Measurements from ENCODE around the gene MPEG1.

Gene MPEG1

GRCh38 chr11:59226396-59226795, 13.7 kb upstream of the MPEG1 start:
- WGBS, 2 donors (ENCODE audit: extremely low coverage in 2 of 2, insufficient read length in 2 of 2, insufficient replicate concordance in 1 of 2): no CpG with 5 or more reads among the region's 2 CpGs
- no peak overlapping the region for H3K23ac ChIP-seq (ENCODE audit: low read depth, low read length, poor library complexity)

GRCh38 chr11:59225017-59225416, 12.3 kb upstream of the MPEG1 start:
- no peak overlapping the region for H4K8ac ChIP-seq (ENCODE audit: low read depth, low read length)
- no peak overlapping the region for H3K4me2 ChIP-seq (ENCODE audit: insufficient read depth, low read length, poor library complexity, severe bottlenecking)
- no peak overlapping the region for H2BK15ac ChIP-seq (ENCODE audit: low read length)
- H3K36me3 ChIP-seq (replicated peaks in 1 of 2; ENCODE audit: control insufficient read depth in 2 of 2, insufficient read depth in 2 of 2, low read length in 2 of 2): no peaks in the 10 kb centered on the region
- no peak overlapping the region for H3K18ac ChIP-seq (ENCODE audit: low read length)
- no peak overlapping the region for H2BK5ac ChIP-seq (ENCODE audit: low read length)
- no peak overlapping the region for H4K91ac ChIP-seq (ENCODE audit: low read depth, low read length, poor library complexity)
- H2BK12ac ChIP-seq (ENCODE audit: low read length): no peak overlapping the region
- H3K9me3 ChIP-seq (replicated peaks in 1 of 2; ENCODE audit: control insufficient read depth in 2 of 2, insufficient read depth in 1 of 2, low read depth in 1 of 2, low read length in 2 of 2): no peaks in the 10 kb centered on the region
- no peaks in the 10 kb centered on the region for H3K79me1 ChIP-seq (ENCODE audit: low read depth, low read length)
- no peak overlapping the region for H3K9ac ChIP-seq (ENCODE audit: low read depth, low read length, poor library complexity)
- no peak overlapping the region for H3K4me3 ChIP-seq (ENCODE audit: low read length in 2 of 2)
- no peak overlapping the region for H3K14ac ChIP-seq (ENCODE audit: low read length)
- H2BK120ac ChIP-seq (ENCODE audit: low read depth, low read length): no peak overlapping the region
- H2AK5ac ChIP-seq (ENCODE audit: low read depth, low read length): no peak overlapping the region
- no peak overlapping the region for H3K27ac ChIP-seq (replicated peaks; ENCODE audit: low read length)
- peaks cover 0 to 26% (median 0%) of the 10 kb centered on the region in 3 experiments for H3K27me3 ChIP-seq (ENCODE audit: control insufficient read depth in 3 of 3, insufficient read depth in 3 of 3, low read depth in 1 of 3, low read length in 3 of 3)
- H3K4me1 ChIP-seq (ENCODE audit: control insufficient read depth in 2 of 2, insufficient read depth in 1 of 2, low read depth in 1 of 2, low read length in 2 of 2): no peaks in the 10 kb centered on the region
- H3K23ac ChIP-seq (ENCODE audit: low read depth, low read length, poor library complexity): no peak overlapping the region
- WGBS, 2 donors (ENCODE audit: extremely low coverage in 2 of 2, insufficient read length in 2 of 2, insufficient replicate concordance in 1 of 2): no CpG with 5 or more reads among the region's 1 CpG
- no peak overlapping the region for H2AFZ ChIP-seq (ENCODE audit: low read length)
- H3K4ac ChIP-seq (ENCODE audit: low read length): no peak overlapping the region
- no peak for DNase-seq (ENCODE audit: low spot score)

More at GRCh38 chr11:59226396-59226795, 13.7 kb upstream of the MPEG1 start:
- H3K4me2 ChIP-seq (ENCODE audit: insufficient read depth, low read length, poor library complexity, severe bottlenecking): no peak overlapping the region
- no peak overlapping the region for H4K8ac ChIP-seq (ENCODE audit: low read depth, low read length)
- H2AK5ac ChIP-seq (ENCODE audit: low read depth, low read length): no peak overlapping the region
- no peak overlapping the region for H2BK15ac ChIP-seq (ENCODE audit: low read length)
- H2BK12ac ChIP-seq (ENCODE audit: low read length): no peak overlapping the region
- no peak overlapping the region for H3K4me3 ChIP-seq (ENCODE audit: low read length in 2 of 2)
- H3K4me1 ChIP-seq (ENCODE audit: control insufficient read depth in 2 of 2, insufficient read depth in 1 of 2, low read depth in 1 of 2, low read length in 2 of 2): no peaks in the 10 kb centered on the region
- peaks cover 0 to 21% (median 0%) of the 10 kb centered on the region in 3 experiments for H3K27me3 ChIP-seq (ENCODE audit: control insufficient read depth in 3 of 3, insufficient read depth in 3 of 3, low read depth in 1 of 3, low read length in 3 of 3)
- H3K36me3 ChIP-seq (replicated peaks in 1 of 2; ENCODE audit: control insufficient read depth in 2 of 2, insufficient read depth in 2 of 2, low read length in 2 of 2): no peaks in the 10 kb centered on the region
- no peaks in the 10 kb centered on the region for H3K79me1 ChIP-seq (ENCODE audit: low read depth, low read length)
- no peak for DNase-seq (ENCODE audit: low spot score)
- H3K18ac ChIP-seq (ENCODE audit: low read length): no peak overlapping the region
- no peak overlapping the region for H3K9ac ChIP-seq (ENCODE audit: low read depth, low read length, poor library complexity)
- H3K9me3 ChIP-seq (replicated peaks in 1 of 2; ENCODE audit: control insufficient read depth in 2 of 2, insufficient read depth in 1 of 2, low read depth in 1 of 2, low read length in 2 of 2): no peaks in the 10 kb centered on the region
- H4K91ac ChIP-seq (ENCODE audit: low read depth, low read length, poor library complexity): no peak overlapping the region
- H3K14ac ChIP-seq (ENCODE audit: low read length): no peak overlapping the region
- no peak overlapping the region for H3K4ac ChIP-seq (ENCODE audit: low read length)
- no peak overlapping the region for H2BK5ac ChIP-seq (ENCODE audit: low read length)
- no peak overlapping the region for H2BK120ac ChIP-seq (ENCODE audit: low read depth, low read length)
- no peak overlapping the region for H3K27ac ChIP-seq (replicated peaks; ENCODE audit: low read length)
- H2AFZ ChIP-seq (ENCODE audit: low read length): no peak overlapping the region

- H3K9ac ChIP-seq (ENCODE audit: low read depth, low read length, poor library complexity): no peak overlapping the region
- no peak overlapping the region for H3K23ac ChIP-seq (ENCODE audit: low read depth, low read length, poor library complexity)
- no peak overlapping the region for H3K4ac ChIP-seq (ENCODE audit: low read length)
- no peak overlapping the region for H3K4me2 ChIP-seq (ENCODE audit: insufficient read depth, low read length, poor library complexity, severe bottlenecking)
- no peaks in the 10 kb centered on the region for H3K4me1 ChIP-seq (ENCODE audit: control insufficient read depth in 2 of 2, insufficient read depth in 1 of 2, low read depth in 1 of 2, low read length in 2 of 2)
- no peak overlapping the region for H3K27ac ChIP-seq (replicated peaks; ENCODE audit: low read length)
- H3K27me3 ChIP-seq (ENCODE audit: control insufficient read depth in 3 of 3, insufficient read depth in 3 of 3, low read depth in 1 of 3, low read length in 3 of 3): peaks cover 0 to 26% (median 0%) of the 10 kb centered on the region in 3 experiments
- H2AFZ ChIP-seq (ENCODE audit: low read length): peak overlapping the region; percentile 32
- H4K8ac ChIP-seq (ENCODE audit: low read depth, low read length): no peak overlapping the region
- H4K91ac ChIP-seq (ENCODE audit: low read depth, low read length, poor library complexity): no peak overlapping the region
- no peak overlapping the region for H3K18ac ChIP-seq (ENCODE audit: low read length)
- no peaks in the 10 kb centered on the region for H3K9me3 ChIP-seq (replicated peaks in 1 of 2; ENCODE audit: control insufficient read depth in 2 of 2, insufficient read depth in 1 of 2, low read depth in 1 of 2, low read length in 2 of 2)
- no peaks in the 10 kb centered on the region for H3K36me3 ChIP-seq (replicated peaks in 1 of 2; ENCODE audit: control insufficient read depth in 2 of 2, insufficient read depth in 2 of 2, low read length in 2 of 2)
- H2AK5ac ChIP-seq (ENCODE audit: low read depth, low read length): no peak overlapping the region
- WGBS, 2 donors (ENCODE audit: extremely low coverage in 2 of 2, insufficient read length in 2 of 2, insufficient replicate concordance in 1 of 2): no CpG with 5 or more reads among the region's 4 CpGs
- no peak for DNase-seq (ENCODE audit: low spot score)
- no peak overlapping the region for H2BK120ac ChIP-seq (ENCODE audit: low read depth, low read length)
- H2BK12ac ChIP-seq (ENCODE audit: low read length): no peak overlapping the region
- H2BK5ac ChIP-seq (ENCODE audit: low read length): no peak overlapping the region
- no peak overlapping the region for H3K14ac ChIP-seq (ENCODE audit: low read length)
- H3K79me1 ChIP-seq (ENCODE audit: low read depth, low read length): no peaks in the 10 kb centered on the region
- no peak overlapping the region for H3K4me3 ChIP-seq (ENCODE audit: low read length in 2 of 2)
- no peak overlapping the region for H2BK15ac ChIP-seq (ENCODE audit: low read length)
These were observed 11.7 kb upstream of the MPEG1 start for GRCh38 chr11:59224351-59224928.

- no peaks in the 10 kb centered on the region for H3K36me3 ChIP-seq (replicated peaks in 1 of 2; ENCODE audit: control insufficient read depth in 2 of 2, insufficient read depth in 2 of 2, low read length in 2 of 2)
- no peak overlapping the region for H2BK12ac ChIP-seq (ENCODE audit: low read length)
- H3K14ac ChIP-seq (ENCODE audit: low read length): no peak overlapping the region
- H4K91ac ChIP-seq (ENCODE audit: low read depth, low read length, poor library complexity): no peak overlapping the region
- no peak overlapping the region for H2AFZ ChIP-seq (ENCODE audit: low read length)
- no peak overlapping the region for H3K4me3 ChIP-seq (ENCODE audit: low read length in 2 of 2)
- H3K4ac ChIP-seq (ENCODE audit: low read length): no peak overlapping the region
- peaks cover 0 to 26% (median 0%) of the 10 kb centered on the region in 3 experiments for H3K27me3 ChIP-seq (ENCODE audit: control insufficient read depth in 3 of 3, insufficient read depth in 3 of 3, low read depth in 1 of 3, low read length in 3 of 3)
- no peak for DNase-seq (ENCODE audit: low spot score)
- H2BK15ac ChIP-seq (ENCODE audit: low read length): no peak overlapping the region
- H3K4me1 ChIP-seq (ENCODE audit: control insufficient read depth in 2 of 2, insufficient read depth in 1 of 2, low read depth in 1 of 2, low read length in 2 of 2): no peaks in the 10 kb centered on the region
- H2BK120ac ChIP-seq (ENCODE audit: low read depth, low read length): no peak overlapping the region
- no peak overlapping the region for H3K18ac ChIP-seq (ENCODE audit: low read length)
- H3K4me2 ChIP-seq (ENCODE audit: insufficient read depth, low read length, poor library complexity, severe bottlenecking): no peak overlapping the region
- no peaks in the 10 kb centered on the region for H3K9me3 ChIP-seq (replicated peaks in 1 of 2; ENCODE audit: control insufficient read depth in 2 of 2, insufficient read depth in 1 of 2, low read depth in 1 of 2, low read length in 2 of 2)
- H3K27ac ChIP-seq (replicated peaks; ENCODE audit: low read length): no peak overlapping the region
- no peak overlapping the region for H2AK5ac ChIP-seq (ENCODE audit: low read depth, low read length)
- H4K8ac ChIP-seq (ENCODE audit: low read depth, low read length): no peak overlapping the region
- no CpG with 5 or more reads among the region's 2 CpGs for WGBS, 2 donors (ENCODE audit: extremely low coverage in 2 of 2, insufficient read length in 2 of 2, insufficient replicate concordance in 1 of 2)
- no peaks in the 10 kb centered on the region for H3K79me1 ChIP-seq (ENCODE audit: low read depth, low read length)
- no peak overlapping the region for H3K9ac ChIP-seq (ENCODE audit: low read depth, low read length, poor library complexity)
- H2BK5ac ChIP-seq (ENCODE audit: low read length): no peak overlapping the region
- H3K23ac ChIP-seq (ENCODE audit: low read depth, low read length, poor library complexity): no peak overlapping the region
These were observed 10.9 kb upstream of the MPEG1 start for GRCh38 chr11:59223611-59224010.

Measured in neuronal stem cell (in vitro differentiated cells).